ENCODE results near the gene PILRA.

PILRA gene

DNA sequence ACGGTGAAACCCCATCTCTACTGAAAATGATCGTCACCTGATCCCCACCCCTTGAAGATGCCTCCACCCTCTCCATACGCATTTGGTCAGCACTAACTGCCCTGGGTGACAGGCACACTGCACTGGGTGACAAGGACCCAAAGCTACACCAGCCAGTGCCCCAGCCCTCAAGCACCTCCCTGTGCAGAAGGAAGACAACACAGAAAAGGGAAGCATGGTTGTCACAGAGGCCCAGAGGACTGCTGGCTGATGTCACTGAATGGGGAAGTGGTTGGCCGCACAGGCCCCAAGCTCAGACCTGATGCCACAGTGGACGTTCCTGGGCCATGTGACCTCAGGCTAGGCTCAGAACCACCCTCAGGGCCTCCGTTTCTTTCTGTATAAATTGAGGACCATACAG is 4.2 kb upstream of the PILRA start:
- in situ Hi-C loops (cut with MboI; ENCODE audit: low pct_unique_long_range_greater_than_20kb, low sequenced_read_pairs, unreplicated experiment) = no loop called here
- TF ChIP-seq, protein P1, sequence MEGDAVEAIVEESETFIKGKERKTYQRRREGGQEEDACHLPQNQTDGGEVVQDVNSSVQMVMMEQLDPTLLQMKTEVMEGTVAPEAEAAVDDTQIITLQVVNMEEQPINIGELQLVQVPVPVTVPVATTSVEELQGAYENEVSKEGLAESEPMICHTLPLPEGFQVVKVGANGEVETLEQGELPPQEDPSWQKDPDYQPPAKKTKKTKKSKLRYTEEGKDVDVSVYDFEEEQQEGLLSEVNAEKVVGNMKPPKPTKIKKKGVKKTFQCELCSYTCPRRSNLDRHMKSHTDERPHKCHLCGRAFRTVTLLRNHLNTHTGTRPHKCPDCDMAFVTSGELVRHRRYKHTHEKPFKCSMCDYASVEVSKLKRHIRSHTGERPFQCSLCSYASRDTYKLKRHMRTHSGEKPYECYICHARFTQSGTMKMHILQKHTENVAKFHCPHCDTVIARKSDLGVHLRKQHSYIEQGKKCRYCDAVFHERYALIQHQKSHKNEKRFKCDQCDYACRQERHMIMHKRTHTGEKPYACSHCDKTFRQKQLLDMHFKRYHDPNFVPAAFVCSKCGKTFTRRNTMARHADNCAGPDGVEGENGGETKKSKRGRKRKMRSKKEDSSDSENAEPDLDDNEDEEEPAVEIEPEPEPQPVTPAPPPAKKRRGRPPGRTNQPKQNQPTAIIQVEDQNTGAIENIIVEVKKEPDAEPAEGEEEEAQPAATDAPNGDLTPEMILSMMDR (IDR thresholded peaks at IDR 0.05; ENCODE audit: extremely low read depth, insufficient read depth, missing control alignments) = no peak
- peak; percentile 77 for DNase-seq (ENCODE audit: low spot score)

DNA sequence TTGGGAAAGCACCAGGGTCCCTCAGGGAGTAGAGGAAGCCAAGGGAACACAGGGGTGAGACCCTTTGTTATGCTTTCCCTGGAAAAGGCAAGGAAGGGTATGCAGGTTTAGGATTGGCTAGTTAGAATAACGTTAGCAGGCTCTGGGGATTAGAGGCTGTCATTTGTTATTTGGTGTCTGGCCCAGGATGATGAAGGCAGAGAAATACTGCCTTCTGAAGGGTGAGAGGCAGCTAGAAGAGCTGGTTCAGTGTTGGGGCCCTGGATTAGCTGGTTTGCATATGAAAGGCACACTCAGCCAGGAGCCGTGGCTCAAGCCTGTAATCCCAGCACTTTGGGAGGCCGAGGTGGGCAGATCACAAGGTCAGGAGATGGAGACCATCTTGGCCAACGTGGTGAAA is 3.0 kb upstream of the PILRA start:
- DNase-seq (ENCODE audit: low spot score) = no peak

DNA sequence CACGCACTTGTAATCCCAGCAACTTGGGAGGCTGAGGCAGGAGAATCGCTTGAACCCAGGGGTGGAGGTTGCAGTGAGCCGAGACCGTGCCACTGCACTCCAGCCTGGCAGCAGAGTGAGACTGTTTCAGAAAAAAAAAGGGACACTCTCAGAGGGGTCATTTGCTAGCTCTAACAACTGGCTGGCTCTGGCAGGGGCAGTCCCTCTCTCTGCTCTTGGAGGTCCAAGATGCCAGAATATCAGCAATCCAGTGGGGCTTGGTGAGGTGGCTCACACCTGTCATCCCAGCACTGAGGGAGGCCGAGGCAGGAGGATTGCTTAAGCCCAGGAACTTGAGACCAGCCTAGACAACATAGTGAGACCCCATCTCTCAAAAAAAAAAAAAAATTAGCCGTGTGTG is 2.5 kb upstream of the PILRA start:
- in situ Hi-C loops (cut with MboI; ENCODE audit: low pct_unique_long_range_greater_than_20kb, low sequenced_read_pairs, unreplicated experiment) = no loop called here
- no peak for DNase-seq (ENCODE audit: low spot score)
- TF ChIP-seq, protein P1 (IDR thresholded peaks at IDR 0.05; ENCODE audit: extremely low read depth, insufficient read depth, missing control alignments) = no peak

More for the DNA sequence above, 3.0 kb upstream of the PILRA start:
- in situ Hi-C loops (cut with MboI; ENCODE audit: low pct_unique_long_range_greater_than_20kb, low sequenced_read_pairs, unreplicated experiment) = no loop called here
- TF ChIP-seq, protein P1 (IDR thresholded peaks at IDR 0.05; ENCODE audit: extremely low read depth, insufficient read depth, missing control alignments) = no peak

DNA sequence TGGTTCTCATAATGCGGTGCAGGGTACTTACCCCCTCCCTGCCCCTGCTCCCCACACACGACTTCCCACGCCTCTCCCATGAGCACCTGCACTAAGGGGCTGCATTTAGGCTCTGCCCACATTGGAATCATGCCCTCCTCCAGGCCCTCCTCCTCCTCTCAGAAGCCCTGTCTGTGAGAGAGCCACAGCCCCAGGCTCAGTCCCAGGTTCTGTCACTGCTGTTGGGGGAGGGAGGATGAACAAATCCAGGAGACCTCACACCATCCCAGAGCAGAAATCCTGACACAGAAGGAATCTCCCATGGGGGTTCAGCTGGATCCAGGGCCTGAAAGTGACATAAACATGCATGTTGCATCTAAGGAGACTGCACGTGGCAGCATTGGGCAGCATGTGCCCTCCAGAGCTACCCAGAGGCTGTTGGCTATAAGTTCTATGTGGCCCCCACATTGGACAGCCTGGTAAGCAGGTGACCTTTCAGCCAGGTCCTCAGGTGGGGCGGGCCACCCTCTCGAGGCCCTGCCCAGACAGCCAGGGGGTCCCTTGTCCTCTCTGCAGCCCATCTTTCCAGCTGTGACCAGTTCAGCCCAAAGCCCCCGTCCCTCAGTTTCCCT is 1.6 kb upstream of the PILRA start:
- in situ Hi-C loops (cut with MboI; ENCODE audit: low pct_unique_long_range_greater_than_20kb, low sequenced_read_pairs, unreplicated experiment) = no loop called here
- TF ChIP-seq, protein P1 (IDR thresholded peaks at IDR 0.05; ENCODE audit: extremely low read depth, insufficient read depth, missing control alignments) = no peak
- no peak for DNase-seq (ENCODE audit: low spot score)

DNA sequence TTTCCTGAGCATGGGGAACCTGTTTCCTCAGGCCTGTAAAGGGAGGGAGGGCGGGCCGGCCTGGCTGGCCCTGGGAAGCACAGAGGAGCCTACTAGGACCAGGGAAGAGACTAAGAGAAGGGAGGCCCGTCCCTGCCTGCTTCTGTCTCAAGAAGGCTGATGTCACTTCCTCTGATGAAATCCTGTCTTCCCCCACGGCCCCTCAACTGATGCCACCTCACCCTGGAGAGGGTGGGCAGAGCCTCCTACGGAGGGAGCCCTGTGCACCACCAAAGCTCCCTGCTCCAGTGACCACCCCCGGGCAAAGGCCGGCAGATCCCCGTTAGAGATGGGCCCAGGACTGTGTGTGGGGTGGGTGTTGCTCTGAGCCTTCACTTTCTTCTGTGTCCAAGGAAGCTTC is 1.0 kb upstream of the PILRA start:
- DNase-seq (ENCODE audit: low spot score) = no peak
- TF ChIP-seq, protein P1 (IDR thresholded peaks at IDR 0.05; ENCODE audit: extremely low read depth, insufficient read depth, missing control alignments) = no peak
- in situ Hi-C loops (cut with MboI; ENCODE audit: low pct_unique_long_range_greater_than_20kb, low sequenced_read_pairs, unreplicated experiment) = no loop called here

DNA sequence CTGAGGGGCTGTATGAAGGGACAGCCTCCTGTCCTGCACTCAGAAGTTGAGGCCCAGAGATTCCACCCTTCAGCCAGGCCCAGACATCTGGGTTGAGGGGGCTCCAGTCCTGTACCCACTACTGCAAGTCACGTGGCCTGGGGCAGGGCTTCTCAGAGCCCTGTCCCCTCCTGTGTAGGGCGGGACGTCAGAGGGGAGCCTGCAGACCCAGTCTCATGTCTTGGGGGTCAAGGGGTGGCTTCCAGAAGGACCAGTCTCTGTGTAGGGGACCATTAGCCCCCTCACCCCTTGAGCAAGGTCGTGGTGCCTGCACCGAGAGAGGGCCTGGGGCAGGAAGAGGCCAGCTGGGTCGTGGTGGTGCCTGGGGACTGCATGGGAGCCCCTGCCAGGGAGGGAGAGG is 593 bp upstream of the PILRA start:
- TF ChIP-seq, protein P1 (IDR thresholded peaks at IDR 0.05; ENCODE audit: extremely low read depth, insufficient read depth, missing control alignments) = no peak
- in situ Hi-C loops (cut with MboI; ENCODE audit: low pct_unique_long_range_greater_than_20kb, low sequenced_read_pairs, unreplicated experiment) = no loop called here
- no peak for DNase-seq (ENCODE audit: low spot score)

All from GM13977 (cell line).